Activated CD4-positive, alpha-beta memory T cell treated with anti-CD3 and anti-CD28 coated beads for 36 hours (primary cell): ENCODE results near the gene LAMB1. TPM values are rescaled to one million over a fixed set of nuclear protein-coding genes. Genes with fewer than 3 reads are reported as not detected.

ENCODE experiments used
- CTCF ChIA-PET: fragments of 350-600 bp; sonication (Branson Sonifier 250); formaldehyde crosslinking; loops from one replicate; lab custom pipeline; 2021; ENCODE audit warnings: antibody characterized with exemption, inconsistent platforms; lab: Charles Lee
- POLR2A ChIA-PET: fragments of 350-600 bp; sonication (Branson Sonifier 250); formaldehyde crosslinking; loops from one replicate; lab custom pipeline; 2021; ENCODE audit warnings: antibody characterized with exemption; lab: Charles Lee
- DNase-seq: peaks from one replicate; pipeline ENCODE4 v3.0.0-alpha.2; 2020
- H3K27ac Mint-ChIP-seq: one replicate; pipeline ENCODE4 v1.8.0; 2021; ENCODE audit warnings: mixed read lengths
- H3K27me3 Mint-ChIP-seq: one replicate; pipeline ENCODE4 v1.8.0; 2021; ENCODE audit warnings: mixed read lengths
- H3K36me3 Mint-ChIP-seq: one replicate; pipeline ENCODE4 v1.8.0; 2021; ENCODE audit warnings: mixed read lengths
- H3K4me1 Mint-ChIP-seq: one replicate; pipeline ENCODE4 v1.8.0; 2021; ENCODE audit warnings: low read depth, mixed read lengths
- H3K4me3 Mint-ChIP-seq: one replicate; pipeline ENCODE4 v1.8.0; 2021; ENCODE audit warnings: mild to moderate bottlenecking, mixed read lengths
- H3K9me3 Mint-ChIP-seq: one replicate; pipeline ENCODE4 v1.8.0; 2021; ENCODE audit warnings: mixed read lengths
- intact Hi-C: fragments of 100-400 bp; cut with micrococcal nuclease; formaldehyde crosslinking; loops from one replicate; pipeline ENCODE4 v1.15.1; 2023
- total RNA-seq, 2 experiments: library from RNA; stranded (reverse); gene quantifications; one replicate each; pipeline ENCODE4 v1.2.3, GENCODE V29; 2021

The LAMB1 gene
- total RNA-seq, 2 experiments from 2014 or later: not detected

DNA sequence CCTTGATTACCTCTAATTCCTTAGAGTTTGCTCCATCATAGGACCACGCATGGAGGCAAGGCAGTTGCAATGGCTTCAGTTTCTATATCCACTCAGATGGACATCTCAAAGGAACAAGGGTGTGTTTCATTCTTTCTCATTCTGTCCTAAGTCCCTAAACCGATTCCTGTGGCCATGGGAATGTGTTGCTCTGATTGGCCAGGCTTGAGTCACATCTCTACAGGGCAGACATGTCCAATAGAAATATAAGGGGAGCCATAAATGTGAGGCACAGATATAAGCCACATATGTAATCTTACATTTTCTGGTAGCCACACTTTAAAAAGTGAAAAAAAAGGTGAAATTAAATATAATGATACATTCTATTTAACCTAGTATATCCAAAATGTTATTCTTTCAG lies 128.8 kb downstream of the LAMB1 start:
- no peak overlapping the region for H3K27ac Mint-ChIP-seq
- H3K4me1 Mint-ChIP-seq: peaks cover 31% of the 10 kb centered on the region
- POLR2A ChIA-PET: interaction anchor here (1.2 kb wide), 1 partner anchor 131 kb away, joined by 14 read pairs; the partner anchor contains the start of gene CBLL1
- no peaks in the 10 kb centered on the region for H3K9me3 Mint-ChIP-seq
- H3K4me3 Mint-ChIP-seq: no peak overlapping the region
- no peak for DNase-seq
- CTCF ChIA-PET: interaction anchor here (0.7 to 14.6 kb wide), 17 partner anchors 16 to 681 kb away, joined by 3 to 333 read pairs (median 4); partner anchors contain the start of genes CBLL1 and DLD
- no peaks in the 10 kb centered on the region for H3K36me3 Mint-ChIP-seq
- intact Hi-C loops: loop anchor here (1.0 to 5.0 kb wide), 3 partner anchors 131 to 705 kb away; partner anchors contain the start of genes COG5, DUS4L and HBP1
- no peaks in the 10 kb centered on the region for H3K27me3 Mint-ChIP-seq

Other genes starting within 250 kb of the LAMB1 start
- not detected for gene SLC26A3, start 199.9 kb downstream of the LAMB1 start, total RNA-seq
- gene DLD, start 112.0 kb downstream of the LAMB1 start, total RNA-seq: 100 to 1,000 TPM; 103 to 116 TPM
- not detected for gene LAMB4, start 127.2 kb upstream of the LAMB1 start, total RNA-seq